Lower lobe of right lung (tissue), 2 donors: ENCODE results near the gene C1QTNF5. TPM values are rescaled to one million over a fixed set of nuclear protein-coding genes. Genes with fewer than 3 reads are reported as not detected.

ENCODE experiments used
- ATAC-seq, 2 donors: fragments of 200-7000 bp; cut with Tn5 transposase; one replicate each; pipeline ENCODE4 v1.9.1; 2020 to 2022; ENCODE audit warnings: mild to moderate bottlenecking in 2 of 2, moderate library complexity in 2 of 2
- DNase-seq: peaks from one replicate; pipeline ENCODE4 v3.0.0-alpha.2; 2020
- H3K27ac ChIP-seq: fragments of 200-600 bp; one replicate; pipeline ENCODE4 v1.8.0; 2022
- H3K27me3 ChIP-seq: fragments of 200-600 bp; one replicate; pipeline ENCODE4 v1.8.0; 2022; ENCODE audit warnings: low read depth
- H3K36me3 ChIP-seq: fragments of 200-600 bp; one replicate; pipeline ENCODE4 v1.8.0; 2022; ENCODE audit warnings: mild to moderate bottlenecking
- H3K4me1 ChIP-seq: fragments of 200-600 bp; one replicate; pipeline ENCODE4 v1.8.0; 2022
- H3K4me3 ChIP-seq: fragments of 200-600 bp; one replicate; pipeline ENCODE4 v1.8.0; 2022; ENCODE audit warnings: mild to moderate bottlenecking
- H3K9me3 ChIP-seq: fragments of 200-600 bp; one replicate; pipeline ENCODE4 v1.8.0; 2022
- intact Hi-C: fragments of 100-400 bp; cut with DNase I; formaldehyde crosslinking; loops from one replicate; pipeline ENCODE4 v1.11.0; 2022
- total RNA-seq: library from RNA; stranded (reverse); fragmentation: NEBNext Ultra II Directional; extraction: Animal tissue kit (Norgen Biotek cat#: 25700); gene quantifications from one replicate; pipeline ENCODE4 v1.2.1, GENCODE V29; 2021
- TF ChIP-seq, protein P1 (sequence below): fragments of 200-600 bp; IDR thresholded peaks from one replicate; pipeline ENCODE4 v1.8.0; 2022; ENCODE audit warnings: antibody characterized with exemption, mild to moderate bottlenecking
- donor health status: DM: no; HTN: yes; CAD: no; lungs with severe emphysema.

The C1QTNF5 gene
- total RNA-seq, 1 donor from 2014 or later: 28.2 TPM

DNA sequence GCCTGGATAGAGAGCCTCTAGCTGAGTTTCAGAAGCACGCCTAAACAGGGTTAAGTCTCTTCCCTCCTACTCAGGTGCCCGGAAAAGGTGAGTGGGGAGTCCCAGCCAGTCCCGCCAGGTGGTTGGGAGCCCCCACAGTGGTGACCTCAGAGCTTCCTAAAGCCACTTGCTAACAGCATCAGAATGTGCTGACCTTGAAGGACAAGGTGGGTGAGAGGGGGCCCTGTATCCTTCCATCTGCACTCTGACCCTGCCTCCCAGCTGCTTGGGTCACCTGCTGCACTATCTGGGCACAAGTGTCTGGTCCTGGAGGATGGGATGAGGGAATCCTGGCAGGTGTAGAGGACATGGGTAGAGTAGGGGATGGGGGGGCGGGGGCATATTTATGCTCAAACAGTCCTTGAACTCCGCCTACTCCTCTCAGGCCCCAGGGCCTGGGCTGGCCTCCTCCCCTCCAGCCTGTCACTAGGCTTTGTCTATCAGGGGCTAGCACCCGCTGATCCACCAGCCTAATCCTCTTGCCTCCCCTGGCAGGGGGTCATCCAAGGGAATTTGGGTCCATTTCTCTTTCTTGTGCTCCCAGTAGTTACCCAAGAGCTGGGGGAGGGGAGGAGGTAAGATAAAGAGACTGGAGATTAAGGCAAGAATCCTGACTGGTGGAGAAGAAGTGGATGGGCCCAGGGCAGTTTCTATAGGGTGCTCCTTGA is 37.4 kb upstream of the C1QTNF5 start:
- TF ChIP-seq, protein P1, sequence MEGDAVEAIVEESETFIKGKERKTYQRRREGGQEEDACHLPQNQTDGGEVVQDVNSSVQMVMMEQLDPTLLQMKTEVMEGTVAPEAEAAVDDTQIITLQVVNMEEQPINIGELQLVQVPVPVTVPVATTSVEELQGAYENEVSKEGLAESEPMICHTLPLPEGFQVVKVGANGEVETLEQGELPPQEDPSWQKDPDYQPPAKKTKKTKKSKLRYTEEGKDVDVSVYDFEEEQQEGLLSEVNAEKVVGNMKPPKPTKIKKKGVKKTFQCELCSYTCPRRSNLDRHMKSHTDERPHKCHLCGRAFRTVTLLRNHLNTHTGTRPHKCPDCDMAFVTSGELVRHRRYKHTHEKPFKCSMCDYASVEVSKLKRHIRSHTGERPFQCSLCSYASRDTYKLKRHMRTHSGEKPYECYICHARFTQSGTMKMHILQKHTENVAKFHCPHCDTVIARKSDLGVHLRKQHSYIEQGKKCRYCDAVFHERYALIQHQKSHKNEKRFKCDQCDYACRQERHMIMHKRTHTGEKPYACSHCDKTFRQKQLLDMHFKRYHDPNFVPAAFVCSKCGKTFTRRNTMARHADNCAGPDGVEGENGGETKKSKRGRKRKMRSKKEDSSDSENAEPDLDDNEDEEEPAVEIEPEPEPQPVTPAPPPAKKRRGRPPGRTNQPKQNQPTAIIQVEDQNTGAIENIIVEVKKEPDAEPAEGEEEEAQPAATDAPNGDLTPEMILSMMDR: no peak
- no peak for DNase-seq
- intact Hi-C loops: no loop called here

DNA sequence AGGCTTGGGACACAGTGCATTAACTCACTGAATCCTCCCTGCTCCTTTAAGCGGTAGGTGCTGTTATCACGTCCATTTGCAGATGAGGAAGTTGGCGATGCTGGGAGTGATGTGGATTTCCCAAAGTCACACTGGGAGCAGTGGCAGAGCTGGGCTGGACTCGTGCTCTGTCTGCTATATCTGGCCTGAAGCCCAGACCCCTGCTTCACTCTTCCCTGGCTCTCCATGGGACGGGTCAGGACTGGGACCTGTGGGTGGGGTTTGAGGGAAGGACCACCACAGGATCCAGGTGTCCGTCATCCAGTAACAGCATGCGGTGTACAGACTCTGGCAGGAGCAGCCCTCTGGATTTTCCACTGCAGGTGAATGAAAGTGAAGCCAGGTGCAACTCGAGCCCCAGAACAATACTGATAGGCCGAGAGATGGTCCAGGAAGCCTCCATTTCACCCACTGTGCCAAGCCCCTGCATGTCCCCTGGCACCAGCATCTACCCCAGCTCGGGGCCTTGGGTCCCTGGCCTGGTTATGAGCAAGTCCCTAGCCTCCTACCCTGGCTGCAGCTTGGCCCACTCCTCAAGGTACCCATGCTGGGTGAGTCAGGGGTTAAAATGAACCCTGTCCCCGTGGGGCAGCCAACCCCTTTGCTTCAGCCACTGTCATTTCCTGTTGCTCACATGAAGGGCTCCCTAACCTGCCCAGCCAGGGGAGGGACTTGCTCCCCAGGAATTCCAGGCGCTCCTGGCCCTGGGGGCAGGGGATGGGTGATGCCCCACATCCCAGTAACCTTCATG is 36.6 kb upstream of the C1QTNF5 start:
- Histone ChIP-seq H3K36me3 (no peaks in the 10 kb centered on the region), H3K9me3 (no peaks in the 10 kb centered on the region), H3K27ac (no peak overlapping the region), H3K27me3 (no peaks in the 10 kb centered on the region), H3K4me1 (peaks cover 46% of the 10 kb centered on the region), H3K4me3 (no peak overlapping the region)
- intact Hi-C loops: no loop called here
- TF ChIP-seq, protein P1: no peak
- no peak for ATAC-seq
- no peak for DNase-seq

More for the DNA sequence above, 37.4 kb upstream of the C1QTNF5 start:
- no peak overlapping the region for H3K4me3 ChIP-seq
- H3K27ac ChIP-seq: no peak overlapping the region
- H3K27me3 ChIP-seq: no peaks in the 10 kb centered on the region
- H3K9me3 ChIP-seq: no peaks in the 10 kb centered on the region
- no peak for ATAC-seq
- peaks cover 47% of the 10 kb centered on the region for H3K4me1 ChIP-seq
- no peaks in the 10 kb centered on the region for H3K36me3 ChIP-seq

DNA sequence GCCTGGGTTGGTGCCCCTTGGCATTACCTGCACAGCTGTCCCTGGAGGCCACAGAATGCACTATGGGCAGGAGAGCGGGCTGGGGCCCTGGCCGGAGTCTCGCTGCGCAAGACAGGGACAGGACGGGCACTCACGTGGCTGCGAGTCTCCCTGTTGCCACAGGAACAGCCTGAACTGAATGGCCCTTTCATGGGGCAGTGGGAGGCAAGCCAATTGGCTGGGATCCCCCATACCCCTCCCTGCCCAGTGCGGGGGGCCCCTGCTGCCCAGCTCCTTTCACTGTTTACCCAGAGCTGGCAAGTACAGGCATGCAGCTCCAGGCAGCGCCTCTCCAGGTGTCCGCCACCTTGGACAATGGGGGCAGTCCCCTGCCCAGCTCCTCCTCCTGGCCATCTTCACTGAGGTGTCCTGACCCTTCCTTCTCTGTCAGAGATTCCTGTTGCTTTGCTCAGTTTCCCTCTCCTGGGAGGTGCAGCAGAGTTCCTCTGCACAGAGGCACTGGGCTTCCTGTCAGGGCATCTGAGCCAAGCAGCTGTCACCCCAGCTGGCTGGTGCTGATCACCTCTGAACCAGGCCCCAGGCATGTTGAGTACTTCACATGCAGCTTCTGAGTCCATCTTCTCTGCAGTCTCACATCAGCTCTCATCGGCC is 35.6 kb upstream of the C1QTNF5 start:
- Histone ChIP-seq H3K27me3 (no peaks in the 10 kb centered on the region), H3K4me3 (no peak overlapping the region), H3K4me1 (peaks cover 39% of the 10 kb centered on the region), H3K27ac (peak overlapping the region; percentile 22), H3K36me3 (no peaks in the 10 kb centered on the region), H3K9me3 (no peaks in the 10 kb centered on the region)
- DNase-seq (peak; percentile 77), ATAC-seq (peak; percentile 48 to 59)
- intact Hi-C loops: no loop called here
- TF ChIP-seq, protein P1: no peak

DNA sequence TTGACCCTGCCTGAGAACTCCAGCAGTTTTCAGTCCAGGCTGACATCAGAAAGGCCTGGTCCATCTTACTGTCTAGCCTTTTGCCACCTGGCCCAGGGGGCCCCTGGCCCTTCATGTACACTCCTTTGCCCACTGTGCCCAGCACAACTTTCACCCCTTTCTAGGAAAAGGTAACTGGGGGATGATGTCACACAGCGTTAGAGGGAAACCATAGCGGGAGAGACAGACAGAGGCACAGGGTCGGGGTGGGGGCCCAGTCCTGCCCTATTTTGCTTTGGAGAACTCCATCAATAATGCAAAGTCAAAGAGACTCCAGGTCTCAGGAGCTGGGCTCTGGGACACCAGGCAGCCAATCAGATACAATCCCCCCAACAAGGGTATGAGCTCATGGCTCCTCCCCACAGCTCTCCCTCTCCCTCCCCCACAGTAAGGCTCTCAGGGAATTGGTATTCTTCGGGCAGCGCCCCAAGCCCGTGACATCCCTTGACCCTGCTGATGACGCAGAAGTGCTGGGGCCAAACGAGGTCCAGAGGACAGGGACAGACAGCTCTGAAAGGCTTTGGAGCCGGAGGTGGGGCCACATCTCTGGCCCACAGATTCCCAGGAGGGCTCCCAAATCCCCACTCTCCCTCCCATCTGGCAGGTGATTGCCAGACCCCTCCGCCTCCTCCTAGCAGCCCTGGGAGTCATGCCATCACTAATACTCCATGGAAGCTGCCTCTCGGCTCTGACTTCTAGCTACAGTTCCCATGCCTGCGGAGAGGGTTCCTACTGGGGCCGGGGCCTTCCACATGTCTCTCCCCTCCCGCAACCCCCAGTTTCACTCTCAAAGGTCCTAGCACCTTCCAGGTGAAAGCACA is 34.9 kb upstream of the C1QTNF5 start:
- TF ChIP-seq, protein P1: no peak
- Histone ChIP-seq H3K36me3 (no peaks in the 10 kb centered on the region), H3K9me3 (no peaks in the 10 kb centered on the region), H3K4me1 (peaks cover 37% of the 10 kb centered on the region), H3K27ac (peak overlapping the region; percentile 31), H3K4me3 (no peak overlapping the region), H3K27me3 (no peaks in the 10 kb centered on the region)
- ATAC-seq (peak; percentile 43 to 47), DNase-seq (no peak)
- intact Hi-C loops: no loop called here
